ENCODE results near the gene COX7B2. TPM values are rescaled to one million over a fixed set of nuclear protein-coding genes. Genes with fewer than 3 reads are reported as not detected.

Gene COX7B2
- total and polyA plus RNA-seq, 4 donors: not detected

DNA sequence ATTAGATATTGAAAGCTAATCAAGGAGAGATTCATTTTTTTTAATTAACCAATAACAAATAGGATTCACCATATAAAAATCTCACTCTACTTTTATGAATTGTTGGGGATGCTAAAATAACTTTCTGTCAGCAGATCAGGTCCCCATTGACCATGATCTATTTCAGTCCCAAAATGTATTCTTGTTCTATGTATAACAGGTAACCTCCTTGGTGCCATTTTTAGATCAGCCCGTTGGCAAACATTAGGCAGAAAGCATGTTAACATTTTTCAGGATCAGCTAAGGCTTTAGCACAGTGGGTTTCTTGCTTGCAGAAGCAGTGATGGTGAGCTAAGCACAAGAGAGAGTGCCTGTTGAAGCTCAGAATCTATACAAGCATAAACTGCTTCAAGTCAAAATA is 40.8 kb upstream of the COX7B2 start:
- Histone ChIP-seq H3K36me3 (ENCODE audit: control insufficient read depth in 4 of 4, insufficient read depth in 3 of 4, low read depth in 1 of 4, low read length in 3 of 4) (no peaks in the 10 kb centered on the region), H3K4me3 (ENCODE audit: low read depth in 1 of 3, low read length in 3 of 3) (no peak overlapping the region), H3K9ac (ENCODE audit: low read depth in 1 of 2, low read length in 2 of 2) (no peak overlapping the region), H3K9me3 (ENCODE audit: control insufficient read depth in 4 of 4, low read length in 3 of 4) (no peaks in the 10 kb centered on the region), H3K4me1 (ENCODE audit: control insufficient read depth in 4 of 4, insufficient read depth in 4 of 4, low read length in 3 of 4) (no peaks in the 10 kb centered on the region), H3K27ac (ENCODE audit: low read depth in 1 of 2, low read length in 2 of 2) (no peak overlapping the region), H3K27me3 (ENCODE audit: control insufficient read depth in 4 of 4, insufficient read depth in 4 of 4, low read length in 3 of 4) (no peaks in the 10 kb centered on the region)
- TF ChIP-seq TAF1 (conservative IDR thresholded peaks at IDR 0.05): no peak
- TF ChIP-seq FOXA1 (IDR thresholded peaks at IDR 0.05): no peak
- TF ChIP-seq NR2F2 (IDR thresholded peaks at IDR 0.05): no peak
- no peak for TF ChIP-seq SP1 (IDR thresholded peaks at IDR 0.05)
- no peak for TF ChIP-seq HNF4G (IDR thresholded peaks at IDR 0.05)
- TF ChIP-seq JUND (IDR thresholded peaks at IDR 0.05): no peak
- TF ChIP-seq RXRA (IDR thresholded peaks at IDR 0.05): no peak
- no peak for TF ChIP-seq HNF4A (conservative IDR thresholded peaks at IDR 0.05)
- TF ChIP-seq, protein P1, sequence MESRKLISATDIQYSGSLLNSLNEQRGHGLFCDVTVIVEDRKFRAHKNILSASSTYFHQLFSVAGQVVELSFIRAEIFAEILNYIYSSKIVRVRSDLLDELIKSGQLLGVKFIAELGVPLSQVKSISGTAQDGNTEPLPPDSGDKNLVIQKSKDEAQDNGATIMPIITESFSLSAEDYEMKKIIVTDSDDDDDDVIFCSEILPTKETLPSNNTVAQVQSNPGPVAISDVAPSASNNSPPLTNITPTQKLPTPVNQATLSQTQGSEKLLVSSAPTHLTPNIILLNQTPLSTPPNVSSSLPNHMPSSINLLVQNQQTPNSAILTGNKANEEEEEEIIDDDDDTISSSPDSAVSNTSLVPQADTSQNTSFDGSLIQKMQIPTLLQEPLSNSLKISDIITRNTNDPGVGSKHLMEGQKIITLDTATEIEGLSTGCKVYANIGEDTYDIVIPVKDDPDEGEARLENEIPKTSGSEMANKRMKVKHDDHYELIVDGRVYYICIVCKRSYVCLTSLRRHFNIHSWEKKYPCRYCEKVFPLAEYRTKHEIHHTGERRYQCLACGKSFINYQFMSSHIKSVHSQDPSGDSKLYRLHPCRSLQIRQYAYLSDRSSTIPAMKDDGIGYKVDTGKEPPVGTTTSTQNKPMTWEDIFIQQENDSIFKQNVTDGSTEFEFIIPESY (IDR thresholded peaks at IDR 0.05): no peak
- no peak for TF ChIP-seq FOXA2 (IDR thresholded peaks at IDR 0.05)
- TF ChIP-seq, protein P2, sequence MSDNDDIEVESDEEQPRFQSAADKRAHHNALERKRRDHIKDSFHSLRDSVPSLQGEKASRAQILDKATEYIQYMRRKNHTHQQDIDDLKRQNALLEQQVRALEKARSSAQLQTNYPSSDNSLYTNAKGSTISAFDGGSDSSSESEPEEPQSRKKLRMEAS (IDR thresholded peaks at IDR 0.05): no peak
- no peak for TF ChIP-seq YY1 (IDR thresholded peaks at IDR 0.05)
- TF ChIP-seq, protein P3, sequence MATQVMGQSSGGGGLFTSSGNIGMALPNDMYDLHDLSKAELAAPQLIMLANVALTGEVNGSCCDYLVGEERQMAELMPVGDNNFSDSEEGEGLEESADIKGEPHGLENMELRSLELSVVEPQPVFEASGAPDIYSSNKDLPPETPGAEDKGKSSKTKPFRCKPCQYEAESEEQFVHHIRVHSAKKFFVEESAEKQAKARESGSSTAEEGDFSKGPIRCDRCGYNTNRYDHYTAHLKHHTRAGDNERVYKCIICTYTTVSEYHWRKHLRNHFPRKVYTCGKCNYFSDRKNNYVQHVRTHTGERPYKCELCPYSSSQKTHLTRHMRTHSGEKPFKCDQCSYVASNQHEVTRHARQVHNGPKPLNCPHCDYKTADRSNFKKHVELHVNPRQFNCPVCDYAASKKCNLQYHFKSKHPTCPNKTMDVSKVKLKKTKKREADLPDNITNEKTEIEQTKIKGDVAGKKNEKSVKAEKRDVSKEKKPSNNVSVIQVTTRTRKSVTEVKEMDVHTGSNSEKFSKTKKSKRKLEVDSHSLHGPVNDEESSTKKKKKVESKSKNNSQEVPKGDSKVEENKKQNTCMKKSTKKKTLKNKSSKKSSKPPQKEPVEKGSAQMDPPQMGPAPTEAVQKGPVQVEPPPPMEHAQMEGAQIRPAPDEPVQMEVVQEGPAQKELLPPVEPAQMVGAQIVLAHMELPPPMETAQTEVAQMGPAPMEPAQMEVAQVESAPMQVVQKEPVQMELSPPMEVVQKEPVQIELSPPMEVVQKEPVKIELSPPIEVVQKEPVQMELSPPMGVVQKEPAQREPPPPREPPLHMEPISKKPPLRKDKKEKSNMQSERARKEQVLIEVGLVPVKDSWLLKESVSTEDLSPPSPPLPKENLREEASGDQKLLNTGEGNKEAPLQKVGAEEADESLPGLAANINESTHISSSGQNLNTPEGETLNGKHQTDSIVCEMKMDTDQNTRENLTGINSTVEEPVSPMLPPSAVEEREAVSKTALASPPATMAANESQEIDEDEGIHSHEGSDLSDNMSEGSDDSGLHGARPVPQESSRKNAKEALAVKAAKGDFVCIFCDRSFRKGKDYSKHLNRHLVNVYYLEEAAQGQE (IDR thresholded peaks at IDR 0.05): no peak
- TF ChIP-seq, protein P4, sequence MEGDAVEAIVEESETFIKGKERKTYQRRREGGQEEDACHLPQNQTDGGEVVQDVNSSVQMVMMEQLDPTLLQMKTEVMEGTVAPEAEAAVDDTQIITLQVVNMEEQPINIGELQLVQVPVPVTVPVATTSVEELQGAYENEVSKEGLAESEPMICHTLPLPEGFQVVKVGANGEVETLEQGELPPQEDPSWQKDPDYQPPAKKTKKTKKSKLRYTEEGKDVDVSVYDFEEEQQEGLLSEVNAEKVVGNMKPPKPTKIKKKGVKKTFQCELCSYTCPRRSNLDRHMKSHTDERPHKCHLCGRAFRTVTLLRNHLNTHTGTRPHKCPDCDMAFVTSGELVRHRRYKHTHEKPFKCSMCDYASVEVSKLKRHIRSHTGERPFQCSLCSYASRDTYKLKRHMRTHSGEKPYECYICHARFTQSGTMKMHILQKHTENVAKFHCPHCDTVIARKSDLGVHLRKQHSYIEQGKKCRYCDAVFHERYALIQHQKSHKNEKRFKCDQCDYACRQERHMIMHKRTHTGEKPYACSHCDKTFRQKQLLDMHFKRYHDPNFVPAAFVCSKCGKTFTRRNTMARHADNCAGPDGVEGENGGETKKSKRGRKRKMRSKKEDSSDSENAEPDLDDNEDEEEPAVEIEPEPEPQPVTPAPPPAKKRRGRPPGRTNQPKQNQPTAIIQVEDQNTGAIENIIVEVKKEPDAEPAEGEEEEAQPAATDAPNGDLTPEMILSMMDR (IDR thresholded peaks at IDR 0.05; ENCODE audit: low read depth, low read length, missing input control): no peak
- TF ChIP-seq GABPA (IDR thresholded peaks at IDR 0.05 in 1 of 2, conservative IDR thresholded peaks at IDR 0.05 in 1 of 2): no peak
- TF ChIP-seq RAD21 (IDR thresholded peaks at IDR 0.05): no peak
- WGBS: 64% methylated on average over 1 of the region's 1 CpG
- no peak for DNase-seq (ENCODE audit: low spot score)

DNA sequence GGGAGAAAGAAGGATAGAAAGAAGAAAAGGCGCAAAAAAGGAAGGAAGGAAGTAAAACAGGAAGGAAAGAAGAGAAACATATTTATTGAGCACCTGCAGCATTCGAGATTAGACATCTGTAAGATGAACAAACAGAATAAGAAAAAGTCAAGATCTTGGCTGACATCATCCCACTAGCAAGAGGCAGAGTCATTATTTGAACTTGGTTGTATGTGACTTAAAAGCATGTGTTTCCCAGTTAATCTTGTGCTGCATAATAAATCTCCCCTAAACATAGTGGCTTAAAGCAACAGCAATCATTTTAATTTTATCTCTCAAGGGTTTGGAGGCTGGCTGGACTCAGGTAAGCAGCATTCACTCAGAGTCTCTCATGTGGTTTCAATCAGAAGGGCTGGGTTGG is 38.5 kb upstream of the COX7B2 start:
- Histone ChIP-seq H3K4me3 (ENCODE audit: low read depth in 1 of 3, low read length in 3 of 3) (no peak overlapping the region), H3K4me1 (ENCODE audit: control insufficient read depth in 4 of 4, insufficient read depth in 4 of 4, low read length in 3 of 4) (no peaks in the 10 kb centered on the region), H3K9ac (ENCODE audit: low read depth in 1 of 2, low read length in 2 of 2) (no peak overlapping the region), H3K36me3 (ENCODE audit: control insufficient read depth in 4 of 4, insufficient read depth in 3 of 4, low read depth in 1 of 4, low read length in 3 of 4) (no peaks in the 10 kb centered on the region), H3K9me3 (ENCODE audit: control insufficient read depth in 4 of 4, low read length in 3 of 4) (no peaks in the 10 kb centered on the region), H3K27ac (ENCODE audit: low read depth in 1 of 2, low read length in 2 of 2) (no peak overlapping the region), H3K27me3 (ENCODE audit: control insufficient read depth in 4 of 4, insufficient read depth in 4 of 4, low read length in 3 of 4) (no peaks in the 10 kb centered on the region)
- TF ChIP-seq, protein P4 (IDR thresholded peaks at IDR 0.05; ENCODE audit: low read depth, low read length, missing input control): no peak
- TF ChIP-seq HNF4G (IDR thresholded peaks at IDR 0.05): no peak
- TF ChIP-seq, protein P1 (IDR thresholded peaks at IDR 0.05): no peak
- TF ChIP-seq, protein P2 (IDR thresholded peaks at IDR 0.05): no peak
- DNase-seq (ENCODE audit: low spot score): no peak
- WGBS: 24% methylated on average over 2 of the region's 2 CpGs

Data from liver (tissue), 9 donors.